H1 (cell line): Measurements from ENCODE around the gene ALK. TPM values are rescaled to one million over a fixed set of nuclear protein-coding genes. Genes with fewer than 3 reads are reported as not detected.
A peak's percentile ranks its signal among the peaks of the same experiment; 100 is the strongest.

Experiments
- CTCF ChIA-PET: fragments of 300-600 bp; sonication (Branson Sonifier 250); formaldehyde crosslinking; loops from one replicate; lab custom pipeline; 2021; ENCODE audit not compliant: partially characterized antibody; lab: Charles Lee
- POLR2A ChIA-PET: fragments of 300-600 bp; sonication (Branson Sonifier 250); formaldehyde crosslinking; loops from one replicate; lab custom pipeline; 2021; ENCODE audit warnings: inconsistent platforms; ENCODE audit not compliant: partially characterized antibody; lab: Charles Lee
- DNase-seq, 2 experiments: peaks; one replicate each; pipeline versions ENCODE4 v3.0.0 to v3.0.0-alpha.2; 2010 to 2022; ENCODE audit warnings: low spot score in 2 of 2, low read depth in 1 of 2, mixed read lengths in 1 of 2
- FAIRE-seq: peaks from 2 replicates; lab custom pipeline; 2011; peaks lifted over from hg19 to GRCh38; lab: Jason Lieb, UNC
- H2AFZ ChIP-seq: 2 replicates; pipeline ENCODE4 v1.8.1; 2012; ENCODE audit warnings: low read length, inconsistent platforms
- H2AK5ac ChIP-seq: 2 replicates; pipeline ENCODE4 v1.6.1; 2013; ENCODE audit warnings: low read depth, low read length
- H2BK120ac ChIP-seq: replicated peaks from 2 replicates; pipeline ENCODE3; 2013; ENCODE audit warnings: low read depth, low read length, inconsistent platforms
- H2BK12ac ChIP-seq: 2 replicates; pipeline ENCODE4 v1.6.1; 2013; ENCODE audit warnings: low read depth, low read length
- H2BK15ac ChIP-seq: 2 replicates; pipeline ENCODE4 v1.6.1; 2013; ENCODE audit warnings: low read length
- H2BK20ac ChIP-seq: 2 replicates; pipeline ENCODE4 v1.6.1; 2013; ENCODE audit warnings: low read length
- H2BK5ac ChIP-seq: 2 replicates; pipeline ENCODE4 v1.6.1; 2013; ENCODE audit warnings: low read depth, low read length
- H3K14ac ChIP-seq: 2 replicates; pipeline ENCODE4 v1.6.1; 2013; ENCODE audit warnings: inconsistent platforms; ENCODE audit not compliant: insufficient read length
- H3K18ac ChIP-seq: 2 replicates; pipeline ENCODE4 v1.6.1; 2013; ENCODE audit warnings: low read length; ENCODE audit errors: extremely low read depth
- H3K23ac ChIP-seq: 2 replicates; pipeline ENCODE4 v1.6.1; 2013; ENCODE audit warnings: inconsistent platforms; ENCODE audit not compliant: insufficient read length
- H3K23me2 ChIP-seq: 2 replicates; pipeline ENCODE4 v1.6.1; 2013; ENCODE audit warnings: low read depth, low read length
- H3K27ac ChIP-seq: 2 replicates; pipeline ENCODE4 v1.6.1; 2011; ENCODE audit warnings: low read depth, low read length, inconsistent platforms
- H3K27me3 ChIP-seq, 4 experiments: replicated peaks in 1 of 4; 1 replicate in 1 of 4; 2 replicates in 3 of 4; pipeline versions ENCODE4 v1.6.1 to v1.8.1; 2011 to 2013; ENCODE audit warnings: low read length in 3 of 4, mild to moderate bottlenecking in 3 of 4, inconsistent platforms in 2 of 4, mixed read lengths in 2 of 4, moderate library complexity in 1 of 4; ENCODE audit not compliant: control insufficient read depth in 3 of 4, insufficient read depth in 3 of 4; ENCODE audit errors: extremely low read depth in 1 of 4
- H3K36me3 ChIP-seq, 4 experiments: 2 replicates each; pipeline versions ENCODE4 v1.6.1 to v1.8.1; 2011 to 2013; ENCODE audit warnings: mild to moderate bottlenecking in 4 of 4, low read length in 3 of 4, moderate library complexity in 2 of 4, control low read depth in 1 of 4, inconsistent platforms in 1 of 4; ENCODE audit not compliant: insufficient read depth in 4 of 4, control insufficient read depth in 2 of 4
- H3K4ac ChIP-seq: replicated peaks from 2 replicates; pipeline ENCODE3; 2013; ENCODE audit warnings: low read length, low read depth, mixed read lengths, inconsistent platforms; ENCODE audit not compliant: insufficient read length
- H3K4me1 ChIP-seq, 4 experiments: replicated peaks in 1 of 4; 1 replicate in 1 of 4; 2 replicates in 3 of 4; pipeline versions ENCODE4 v1.6.1 to v1.8.1; 2011 to 2013; ENCODE audit warnings: low read length in 3 of 4, inconsistent platforms in 2 of 4, mixed read lengths in 1 of 4; ENCODE audit not compliant: insufficient read depth in 4 of 4, control insufficient read depth in 3 of 4
- H3K4me2 ChIP-seq, 2 experiments: 2 replicates each; pipeline versions ENCODE4 v1.6.1 to v1.8.1; 2011 to 2013; ENCODE audit warnings: low read depth in 2 of 2, low read length in 2 of 2, control low read depth in 1 of 2, inconsistent platforms in 1 of 2, mild to moderate bottlenecking in 1 of 2; ENCODE audit not compliant: insufficient read depth in 1 of 2
- H3K4me3 ChIP-seq, 4 experiments: fragments of 200-600, 300-600 bp in 1 of 4; sonication (generic), shearing (Covaris generic), sonication (Bioruptor Twin) in 1 of 4; 2 replicates each; pipeline versions ENCODE4 v1.5.1 to v1.8.1; 2011 to 2016; ENCODE audit warnings: low read length in 4 of 4, low read depth in 3 of 4, control low read depth in 2 of 4, inconsistent platforms in 2 of 4, mild to moderate bottlenecking in 2 of 4, mixed read lengths in 1 of 4, moderate library complexity in 1 of 4; ENCODE audit not compliant: insufficient read depth in 2 of 4; ENCODE audit errors: extremely low read depth in 1 of 4
- H3K56ac ChIP-seq: replicated peaks from 2 replicates; pipeline ENCODE3; 2013; ENCODE audit warnings: low read depth, mild to moderate bottlenecking, mixed read lengths, low read length, inconsistent platforms; ENCODE audit not compliant: insufficient read length
- H3K79me1 ChIP-seq: 2 replicates; pipeline ENCODE4 v1.6.1; 2013; ENCODE audit warnings: low read depth, low read length, control low read depth
- H3K79me2 ChIP-seq, 2 experiments: 2 replicates each; pipeline versions ENCODE4 v1.6.1 to v1.8.1; 2012 to 2013; ENCODE audit warnings: low read length in 2 of 2, mild to moderate bottlenecking in 2 of 2, inconsistent platforms in 1 of 2; ENCODE audit not compliant: insufficient read depth in 2 of 2, control insufficient read depth in 1 of 2
- H3K9ac ChIP-seq, 4 experiments: replicated peaks in 1 of 4; 1 replicate in 1 of 4; 2 replicates in 3 of 4; pipeline versions ENCODE4 v1.6.1 to v1.8.1; 2011 to 2013; ENCODE audit warnings: low read depth in 3 of 4, low read length in 3 of 4, control low read depth in 2 of 4, mild to moderate bottlenecking in 2 of 4, moderate library complexity in 2 of 4, inconsistent platforms in 1 of 4; ENCODE audit errors: extremely low read depth in 1 of 4
- H3K9me3 ChIP-seq, 2 experiments: 2 replicates each; pipeline versions ENCODE4 v1.6.1 to v1.8.1; 2012 to 2013; ENCODE audit warnings: mild to moderate bottlenecking in 2 of 2, moderate library complexity in 2 of 2, control low read depth in 1 of 2, inconsistent platforms in 1 of 2, low read depth in 1 of 2, low read length in 1 of 2, mixed read lengths in 1 of 2; ENCODE audit not compliant: insufficient read depth in 2 of 2
- H4K20me1 ChIP-seq, 2 experiments: replicated peaks in 1 of 2; 2 replicates each; pipeline versions ENCODE3 to v1.8.1; 2011 to 2013; ENCODE audit warnings: inconsistent platforms in 2 of 2, low read length in 2 of 2, mild to moderate bottlenecking in 1 of 2; ENCODE audit not compliant: insufficient read depth in 2 of 2, control insufficient read depth in 1 of 2
- H4K5ac ChIP-seq: 2 replicates; pipeline ENCODE4 v1.6.1; 2013; ENCODE audit warnings: low read length, low read depth, mixed read lengths, inconsistent platforms; ENCODE audit not compliant: insufficient read length
- H4K8ac ChIP-seq: 2 replicates; pipeline ENCODE4 v1.8.0; 2013; ENCODE audit warnings: mild to moderate bottlenecking, moderate library complexity, low read length, inconsistent platforms; ENCODE audit not compliant: insufficient read depth; ENCODE audit errors: extremely low read depth
- H4K91ac ChIP-seq: replicated peaks from 2 replicates; pipeline ENCODE3; 2013; ENCODE audit warnings: low read length, mixed read lengths, inconsistent platforms; ENCODE audit not compliant: insufficient read length
- NRF1 ChIP-seq: IDR thresholded peaks from 2 replicates; pipeline ENCODE4 v1.6.1; 2011; ENCODE audit warnings: mild to moderate bottlenecking, low read depth, low read length, improper control_type of control experiment
- RAD21 ChIP-seq, 2 experiments: IDR thresholded peaks in 1 of 2; conservative IDR thresholded peaks in 1 of 2; 2 replicates each; pipeline ENCODE4 v1.6.1; 2011; ENCODE audit warnings: low read depth in 2 of 2, low read length in 2 of 2, improper control_type of control experiment in 1 of 2, inconsistent platforms in 1 of 2, mild to moderate bottlenecking in 1 of 2, moderate library complexity in 1 of 2
- WGBS, 2 experiments: shearing (Covaris generic) in 1 of 2; methylation state at CpG; one replicate each; pipeline versions ENCODE4 v1.1.6 to v1.1.7; 2013 to 2015; ENCODE audit warnings: low lambda C conversion rate in 2 of 2, mixed read lengths in 2 of 2, inconsistent platforms in 1 of 2, low coverage in 1 of 2, missing lambda C conversion rate in 1 of 2; ENCODE audit not compliant: insufficient replicate concordance in 2 of 2, insufficient coverage in 1 of 2, insufficient read length in 1 of 2; ENCODE audit errors: extremely low coverage in 1 of 2, missing lambda C conversion rate in 1 of 2; 5-methylcytosine and 5-hydroxymethylcytosine counted together
- polyA plus RNA-seq, 7 experiments: library from polyadenylated mRNA; depleted of rRNA in 3 of 7; stranded (reverse) in 5 of 7; unstranded in 2 of 7; fragments of >200 nt in 5 of 7; fragments of 200-250 nt in 2 of 7; gene quantifications; 1 replicate in 5 of 7; 2 replicates in 1 of 7; 4 replicates in 1 of 7; pipeline versions ENCODE4 v1.2.1 to v1.2.3, GENCODE V29; 2011 to 2013; ENCODE audit warnings: missing spikeins in 2 of 7, mixed read lengths in 2 of 7
- total RNA-seq: library from RNA; stranded (reverse); fragmentation: NEBNext Ultra II Directional; extraction: Animal tissue kit (Norgen Biotek cat#: 25700); gene quantifications from 2 replicates; pipeline ENCODE4 v1.2.1, GENCODE V29; 2021

The ALK gene
- total and polyA plus RNA-seq, 2 of the 8 experiments (the other 6 are each of a cell fraction or from before 2014, with no cell fraction given), result 0.02 to 0.09 TPM

DNA sequence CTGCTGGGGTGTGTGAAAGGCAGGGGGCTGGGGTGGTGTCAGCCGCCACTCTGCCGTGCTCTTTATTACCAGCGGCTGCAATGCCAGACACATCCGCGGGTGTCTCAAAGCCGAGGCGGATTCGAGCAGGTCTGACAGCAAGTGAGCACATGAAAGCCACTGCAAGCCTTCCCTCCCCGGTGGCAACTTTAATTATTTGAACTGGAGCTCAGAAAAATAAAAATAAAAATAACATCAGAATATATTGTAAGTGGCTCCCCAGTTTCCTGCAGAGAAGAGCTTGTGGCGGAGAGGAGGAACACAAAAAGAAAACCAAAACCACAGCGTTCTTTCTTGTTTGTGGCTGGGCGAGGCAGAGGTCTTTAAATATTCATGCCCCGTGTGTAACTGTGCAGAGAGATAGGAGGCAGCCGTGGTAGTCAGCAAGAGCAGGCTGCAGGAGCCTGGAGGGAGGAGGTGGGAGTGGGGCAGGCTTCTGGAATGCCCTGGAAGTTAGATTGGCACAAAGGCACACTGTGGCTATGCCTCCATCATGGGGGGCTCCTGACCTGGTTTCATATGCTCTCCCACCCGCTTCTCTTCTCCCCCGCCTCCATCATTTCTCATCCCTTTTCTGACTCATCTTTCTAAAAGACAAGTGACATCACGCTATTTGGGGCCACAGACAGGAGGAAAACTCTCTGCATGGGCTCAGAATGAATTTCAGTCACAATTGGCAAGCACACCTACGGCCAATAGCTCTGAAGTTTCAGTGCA, 606.4 kb downstream of the ALK start:
- Histone ChIP-seq H3K79me1 (no peaks in the 10 kb centered on the region), H3K36me3 (no peaks in the 10 kb centered on the region), H3K27me3 (no peaks in the 10 kb centered on the region), H3K23me2 (no peaks in the 10 kb centered on the region), H3K4ac (no peak overlapping the region), H3K14ac (no peak overlapping the region), H2AK5ac (no peak overlapping the region), H3K18ac (no peak overlapping the region), H3K79me2 (no peaks in the 10 kb centered on the region), H3K4me2 (no peak overlapping the region), H3K56ac (no peak overlapping the region), H3K4me3 (no peak overlapping the region), H2BK12ac (no peak overlapping the region), H4K91ac (no peak overlapping the region), H4K8ac (no peak overlapping the region), H4K5ac (no peak overlapping the region), H3K4me1 (0 out of 7 replicates have a peak, but pooled peaks cover 0 to 2% (median 0%) of the 10 kb centered on the region in 4 experiments), H2BK20ac (no peak overlapping the region), H3K9ac (no peak overlapping the region), H3K9me3 (no peaks in the 10 kb centered on the region), H2BK5ac (no peak overlapping the region), H4K20me1 (no peaks in the 10 kb centered on the region), H2BK120ac (no peak overlapping the region), H2BK15ac (no peak overlapping the region), H3K27ac (no peak overlapping the region), H2AFZ (no peak overlapping the region), H3K23ac (no peak overlapping the region)
- POLR2A ChIA-PET, result no interaction called here
- 82% methylated on average over 18 of the region's 18 CpGs; no CpG with 5 or more reads in 1 of the 2 experiments for WGBS, 2 experiments
- CTCF ChIA-PET, result interaction anchor here (1.0 to 2.4 kb wide), 4 partner anchors 8 to 566 kb away, joined by 3 to 6 read pairs (median 5); no protein-coding TSS in a partner anchor
- no peak for DNase-seq
- no peak for FAIRE-seq
- TF ChIP-seq NRF1, result no peak
- peak in 1 of 2 experiments; percentile 10; a peak in 1 of 4 replicates for TF ChIP-seq RAD21 (IDR thresholded peaks at IDR 0.05 in 1 of 2, conservative IDR thresholded peaks at IDR 0.05 in 1 of 2; ENCODE audit: low read depth in 2 of 2, low read length in 2 of 2)
- TF ChIP-seq, all 59 proteins: peak for 1
